Fibroblast of lung (primary cell): ENCODE results near the gene TMTC2.

Source experiments
- CTCF ChIP-seq, 2 donors: IDR thresholded peaks in 1 of 2; conservative IDR thresholded peaks in 1 of 2; 1 replicate in 1 of 2; 2 replicates in 1 of 2; pipeline ENCODE4 v1.5.1; 2011 to 2012; ENCODE audit warnings: low read length in 2 of 2, control low read depth in 1 of 2, inconsistent platforms in 1 of 2, low read depth in 1 of 2, mild to moderate bottlenecking in 1 of 2
- EZH2 ChIP-seq: IDR thresholded peaks from 2 replicates; pipeline ENCODE4 v1.5.1; 2012; ENCODE audit warnings: low read length, control low read depth, mild to moderate bottlenecking; ENCODE audit errors: missing control alignments

GRCh38 chr12:82728710-82729109 is 42.0 kb downstream of the TMTC2 start:
- TF ChIP-seq CTCF (conservative IDR thresholded peaks at IDR 0.05 in 1 of 2, IDR thresholded peaks at IDR 0.05 in 1 of 2; ENCODE audit: low read depth in 1 of 2, low read length in 2 of 2) (no peak), EZH2 (no peak)
